CD14-positive monocyte (primary cell): ENCODE data around the gene BCOR. TPM values are rescaled to one million over a fixed set of nuclear protein-coding genes. Genes with fewer than 3 reads are reported as not detected.

Experiments used
- DNase-seq, 3 donors: peaks; one replicate each; pipeline ENCODE4 v3.0.0-alpha.2; 2011 to 2022
- H2AFZ ChIP-seq: 2 replicates; pipeline ENCODE4 v1.6.0; 2012; ENCODE audit warnings: mild to moderate bottlenecking, low read depth, low read length, inconsistent platforms; ENCODE audit not compliant: insufficient read depth, poor library complexity, severe bottlenecking
- H3K27ac ChIP-seq, 2 donors: 1 replicate in 1 of 2; 2 replicates in 1 of 2; pipeline ENCODE4 v1.5.1; 2012 to 2013; ENCODE audit warnings: low read length in 2 of 2, control low read depth in 1 of 2, inconsistent platforms in 1 of 2, low read depth in 1 of 2, mild to moderate bottlenecking in 1 of 2
- H3K27me3 ChIP-seq, 2 donors: one replicate each; pipeline versions ENCODE4 v1.6.0 to v1.6.1; 2011 to 2013; ENCODE audit warnings: low read length in 2 of 2; ENCODE audit not compliant: control insufficient read depth in 2 of 2, insufficient read depth in 2 of 2
- H3K36me3 ChIP-seq, 2 donors: replicated peaks in 1 of 2; 1 replicate in 1 of 2; 2 replicates in 1 of 2; pipeline versions ENCODE4 v1.5.1 to v1.6.1; 2012 to 2013; ENCODE audit warnings: low read length in 2 of 2, control low read depth in 1 of 2, inconsistent platforms in 1 of 2, mild to moderate bottlenecking in 1 of 2; ENCODE audit not compliant: insufficient read depth in 2 of 2, control insufficient read depth in 1 of 2
- H3K4me1 ChIP-seq, 2 donors: 1 replicate in 1 of 2; 2 replicates in 1 of 2; pipeline versions ENCODE4 v1.5.1 to v1.6.1; 2012 to 2013; ENCODE audit warnings: low read length in 2 of 2, control low read depth in 1 of 2, inconsistent platforms in 1 of 2, mild to moderate bottlenecking in 1 of 2, moderate library complexity in 1 of 2; ENCODE audit not compliant: insufficient read depth in 2 of 2, control insufficient read depth in 1 of 2
- H3K4me2 ChIP-seq: replicated peaks from 2 replicates; pipeline ENCODE3; 2012; ENCODE audit warnings: low read length, moderate library complexity, mild to moderate bottlenecking; ENCODE audit not compliant: poor library complexity, severe bottlenecking; ENCODE audit errors: extremely low read depth
- H3K4me3 ChIP-seq, 3 experiments: fragments of 200-600 bp in 1 of 3; sonication (generic) in 1 of 3; replicated peaks in 1 of 3; 1 replicate in 2 of 3; 2 replicates in 1 of 3; pipeline ENCODE4 v1.5.1; 2011 to 2013; ENCODE audit warnings: low read length in 3 of 3, mild to moderate bottlenecking in 3 of 3, control low read depth in 2 of 3, low read depth in 2 of 3, inconsistent platforms in 1 of 3, moderate library complexity in 1 of 3
- H3K79me2 ChIP-seq: 2 replicates; pipeline ENCODE4 v1.6.0; 2012; ENCODE audit warnings: mild to moderate bottlenecking, control low read depth, inconsistent platforms, low read length, moderate library complexity; ENCODE audit not compliant: insufficient read depth
- H3K9ac ChIP-seq: 2 replicates; pipeline ENCODE4 v1.6.0; 2017; ENCODE audit warnings: low read length, mild to moderate bottlenecking; ENCODE audit not compliant: insufficient read depth, poor library complexity, severe bottlenecking
- H3K9me3 ChIP-seq, 2 donors: replicated peaks in 1 of 2; 1 replicate in 1 of 2; 2 replicates in 1 of 2; pipeline versions ENCODE4 v1.5.1 to v1.6.1; 2012 to 2013; ENCODE audit warnings: low read length in 2 of 2, control low read depth in 1 of 2; ENCODE audit not compliant: control insufficient read depth in 1 of 2, insufficient read depth in 1 of 2
- H4K20me1 ChIP-seq: 2 replicates; pipeline ENCODE4 v1.6.0; 2012; ENCODE audit warnings: mild to moderate bottlenecking, low read length, control low read depth, moderate library complexity; ENCODE audit not compliant: insufficient read depth
- H3K27ac Mint-ChIP-seq, 7 donors: one replicate each; pipeline ENCODE4 v1.8.0; 2020; ENCODE audit warnings: mild to moderate bottlenecking in 7 of 7, mixed read lengths in 7 of 7, moderate library complexity in 6 of 7, inconsistent platforms in 2 of 7
- H3K27me3 Mint-ChIP-seq, 3 donors: one replicate each; pipeline ENCODE4 v1.8.0; 2021 to 2022; ENCODE audit warnings: low read depth in 3 of 3, mild to moderate bottlenecking in 3 of 3, mixed read lengths in 3 of 3, moderate library complexity in 3 of 3, inconsistent platforms in 1 of 3
- H3K36me3 Mint-ChIP-seq, 2 donors: one replicate each; pipeline ENCODE4 v1.8.0; 2020; ENCODE audit warnings: mixed read lengths in 2 of 2, inconsistent platforms in 1 of 2, mild to moderate bottlenecking in 1 of 2
- H3K4me1 Mint-ChIP-seq: one replicate; pipeline ENCODE4 v1.8.0; 2020; ENCODE audit warnings: mild to moderate bottlenecking, mixed read lengths
- H3K4me3 Mint-ChIP-seq, 2 donors: one replicate each; pipeline ENCODE4 v1.8.0; 2020; ENCODE audit warnings: mild to moderate bottlenecking in 2 of 2, mixed read lengths in 2 of 2, moderate library complexity in 1 of 2
- H3K9me3 Mint-ChIP-seq, 7 donors: one replicate each; pipeline ENCODE4 v1.8.0; 2020 to 2022; ENCODE audit warnings: mixed read lengths in 7 of 7, mild to moderate bottlenecking in 6 of 7, moderate library complexity in 6 of 7, inconsistent platforms in 2 of 7
- WGBS: methylation state at CpG from one replicate; pipeline ENCODE4 v1.1.5; 2013; ENCODE audit warnings: missing lambda C conversion rate; ENCODE audit not compliant: insufficient coverage; 5-methylcytosine and 5-hydroxymethylcytosine counted together
- intact Hi-C, 2 donors: fragments of 100-400 bp; cut with micrococcal nuclease; formaldehyde crosslinking; loops; one replicate each; pipeline versions ENCODE4 v1.15.0 to v1.15.1; 2023
- polyA plus RNA-seq, 3 donors: library from polyadenylated mRNA; depleted of rRNA in 1 of 3; unstranded in 2 of 3; stranded (reverse) in 1 of 3; fragments of 300-500 nt in 2 of 3; fragments of >200 nt in 1 of 3; fragmentation: Illumina TruSeq in 2 of 3; gene quantifications; 1 replicate in 2 of 3; 2 replicates in 1 of 3; pipeline ENCODE4 v1.2.3, GENCODE V29; 2012 to 2021
- TF ChIP-seq, protein P1 (sequence below): fragments of 200-600 bp; IDR thresholded peaks from one replicate; pipeline ENCODE4 v1.8.0; 2022; ENCODE audit warnings: antibody characterized with exemption, mild to moderate bottlenecking

BCOR gene
- polyA plus RNA-seq, 3 donors: 1.1 to 8.2 (median 2.6) TPM

DNA sequence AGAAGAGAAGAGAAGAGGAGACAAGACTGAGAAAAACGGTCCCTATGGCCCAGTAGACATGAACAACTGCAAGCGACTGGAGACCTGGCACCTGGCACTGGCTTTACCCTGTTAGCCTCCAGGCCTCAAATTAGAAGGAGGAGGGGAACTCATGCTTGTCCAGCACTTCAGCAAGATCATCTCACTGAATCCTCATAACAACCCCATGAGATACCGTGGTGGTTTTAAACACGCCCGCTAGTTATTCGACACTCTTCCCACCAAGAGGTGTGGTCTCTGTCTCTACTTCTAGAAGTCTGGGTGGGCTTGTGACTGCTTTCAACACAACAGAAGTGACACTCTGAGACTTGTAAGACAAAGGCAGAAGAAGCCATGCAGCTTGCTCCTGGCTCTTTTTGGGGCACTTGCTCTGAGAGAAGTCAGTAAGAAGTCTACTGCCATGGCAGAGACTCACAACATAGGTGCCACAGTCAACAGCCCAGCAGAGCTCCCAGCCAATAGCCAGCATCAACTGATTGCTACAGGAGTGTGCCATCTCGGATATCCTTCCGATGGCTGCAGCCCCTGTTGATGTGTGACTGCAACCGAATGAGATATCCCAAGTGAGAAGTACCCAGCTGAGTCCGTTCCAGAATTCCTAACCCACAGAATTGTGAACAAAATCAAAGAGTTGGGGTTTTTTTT is 34.0 kb upstream of the BCOR start:
- WGBS: 100% methylated on average over 2 of the region's 10 CpGs
- H3K9ac ChIP-seq: no peak overlapping the region
- no peak for DNase-seq

DNA sequence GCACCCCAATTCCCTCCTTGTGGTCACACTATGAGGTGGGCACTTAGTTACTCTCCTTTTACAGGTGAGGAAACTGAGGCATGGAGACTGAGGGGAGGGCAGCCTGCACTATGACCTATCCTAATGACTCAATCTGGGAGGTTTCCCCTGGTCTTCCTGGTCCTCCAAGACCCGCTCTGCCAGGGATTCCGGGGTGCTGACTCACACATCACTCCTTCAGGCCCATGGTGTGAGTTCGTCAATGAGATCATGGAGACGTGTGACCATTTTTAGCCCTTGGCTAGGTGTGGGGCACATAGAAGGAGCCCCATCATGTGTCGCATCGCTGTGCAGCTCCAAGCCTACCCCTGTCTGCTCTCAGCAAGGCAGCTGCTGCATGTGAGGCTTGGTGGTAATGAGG is 32.4 kb upstream of the BCOR start:
- Mint-ChIP-seq H3K9me3 (peaks cover 0 to 11% (median 2%) of the 10 kb centered on the region in 7 donors), H3K4me1 (peaks cover 9% of the 10 kb centered on the region), H3K36me3 (peaks cover 0 to 7% of the 10 kb centered on the region in 2 donors), H3K4me3 (no peak overlapping the region), H3K27me3 (peaks cover 1 to 9% (median 1%) of the 10 kb centered on the region in 3 donors), H3K27ac (peak overlapping the region in 1 of 7 donors; percentile 64)
- no peak overlapping the region for H3K4me3 ChIP-seq
- WGBS: no CpG with 5 or more reads among the region's 6 CpGs
- TF ChIP-seq, protein P1, sequence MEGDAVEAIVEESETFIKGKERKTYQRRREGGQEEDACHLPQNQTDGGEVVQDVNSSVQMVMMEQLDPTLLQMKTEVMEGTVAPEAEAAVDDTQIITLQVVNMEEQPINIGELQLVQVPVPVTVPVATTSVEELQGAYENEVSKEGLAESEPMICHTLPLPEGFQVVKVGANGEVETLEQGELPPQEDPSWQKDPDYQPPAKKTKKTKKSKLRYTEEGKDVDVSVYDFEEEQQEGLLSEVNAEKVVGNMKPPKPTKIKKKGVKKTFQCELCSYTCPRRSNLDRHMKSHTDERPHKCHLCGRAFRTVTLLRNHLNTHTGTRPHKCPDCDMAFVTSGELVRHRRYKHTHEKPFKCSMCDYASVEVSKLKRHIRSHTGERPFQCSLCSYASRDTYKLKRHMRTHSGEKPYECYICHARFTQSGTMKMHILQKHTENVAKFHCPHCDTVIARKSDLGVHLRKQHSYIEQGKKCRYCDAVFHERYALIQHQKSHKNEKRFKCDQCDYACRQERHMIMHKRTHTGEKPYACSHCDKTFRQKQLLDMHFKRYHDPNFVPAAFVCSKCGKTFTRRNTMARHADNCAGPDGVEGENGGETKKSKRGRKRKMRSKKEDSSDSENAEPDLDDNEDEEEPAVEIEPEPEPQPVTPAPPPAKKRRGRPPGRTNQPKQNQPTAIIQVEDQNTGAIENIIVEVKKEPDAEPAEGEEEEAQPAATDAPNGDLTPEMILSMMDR: no peak
- no peak overlapping the region for H2AFZ ChIP-seq
- no peak for DNase-seq
- no peak overlapping the region for H3K4me2 ChIP-seq
- H3K36me3 ChIP-seq: no peaks in the 10 kb centered on the region
- no peaks in the 10 kb centered on the region for H3K79me2 ChIP-seq
- no peaks in the 10 kb centered on the region for H3K9me3 ChIP-seq
- intact Hi-C loops: no loop called here
- peaks cover 0 to 2% of the 10 kb centered on the region in 2 donors for H3K4me1 ChIP-seq
- H3K27ac ChIP-seq: no peak overlapping the region
- no peak overlapping the region for H3K9ac ChIP-seq
- no peaks in the 10 kb centered on the region for H4K20me1 ChIP-seq
- H3K27me3 ChIP-seq: no peaks in the 10 kb centered on the region

More for the DNA sequence above, 34.0 kb upstream of the BCOR start:
- H3K36me3 ChIP-seq: no peaks in the 10 kb centered on the region
- TF ChIP-seq, protein P1: no peak
- H3K4me1 Mint-ChIP-seq: peaks cover 7% of the 10 kb centered on the region
- H3K79me2 ChIP-seq: no peaks in the 10 kb centered on the region
- H4K20me1 ChIP-seq: no peaks in the 10 kb centered on the region
- peaks cover 0 to 2% of the 10 kb centered on the region in 2 donors for H3K4me1 ChIP-seq
- no peak overlapping the region for H3K27ac Mint-ChIP-seq
- no peak overlapping the region for H3K4me3 ChIP-seq
- H2AFZ ChIP-seq: no peak overlapping the region
- H3K27ac ChIP-seq: no peak overlapping the region
- H3K9me3 Mint-ChIP-seq: peaks cover 0 to 8% (median 0%) of the 10 kb centered on the region in 7 donors
- H3K4me2 ChIP-seq: no peak overlapping the region
- no peaks in the 10 kb centered on the region for H3K9me3 ChIP-seq
- no peak overlapping the region for H3K4me3 Mint-ChIP-seq
- H3K27me3 ChIP-seq: no peaks in the 10 kb centered on the region
- H3K27me3 Mint-ChIP-seq: peaks cover 1 to 6% (median 2%) of the 10 kb centered on the region in 3 donors
- intact Hi-C loops: no loop called here
- peaks cover 0 to 3% of the 10 kb centered on the region in 2 donors for H3K36me3 Mint-ChIP-seq
